Spinal cord (tissue), 10 donors: Measurements from ENCODE around the gene NPTN. TPM values are rescaled to one million over a fixed set of nuclear protein-coding genes. Genes with fewer than 3 reads are reported as not detected.

ENCODE experiments used
- DNase-seq, 6 donors: peaks; one replicate each; pipeline versions ENCODE4 v3.0.0 to v3.0.0-alpha.2; 2013 to 2015; ENCODE audit warnings: low spot score in 6 of 6, low read depth in 4 of 6
- H3K27ac ChIP-seq: one replicate; pipeline ENCODE4 v1.5.1; 2013; ENCODE audit warnings: low read depth, low read length, control low read depth
- H3K27me3 ChIP-seq: one replicate; pipeline ENCODE4 v1.6.1; 2013; ENCODE audit warnings: low read length; ENCODE audit not compliant: control insufficient read depth, insufficient read depth
- H3K36me3 ChIP-seq: one replicate; pipeline ENCODE4 v1.6.1; 2013; ENCODE audit warnings: low read length; ENCODE audit not compliant: control insufficient read depth, insufficient read depth
- H3K4me1 ChIP-seq: one replicate; pipeline ENCODE4 v1.6.1; 2013; ENCODE audit warnings: low read length; ENCODE audit not compliant: control insufficient read depth, insufficient read depth
- H3K4me3 ChIP-seq: one replicate; pipeline ENCODE4 v1.5.1; 2013; ENCODE audit warnings: low read depth, low read length, control low read depth
- H3K9me3 ChIP-seq: one replicate; pipeline ENCODE4 v1.6.1; 2013; ENCODE audit warnings: low read length; ENCODE audit not compliant: control insufficient read depth, insufficient read depth
- WGBS: methylation state at CpG from one replicate; pipeline ENCODE4 v1.1.5; 2013; ENCODE audit warnings: missing lambda C conversion rate; ENCODE audit not compliant: insufficient coverage; 5-methylcytosine and 5-hydroxymethylcytosine counted together
- polyA plus RNA-seq, 2 donors: library from polyadenylated mRNA; unstranded; fragments of 120-200 nt; gene quantifications; one replicate each; pipeline ENCODE4 v1.2.1, GENCODE V29; 2013; ENCODE audit not compliant: insufficient read length in 2 of 2
- total RNA-seq, 2 donors: library from RNA; depleted of rRNA in 1 of 2; stranded (reverse); fragments of 120-200 nt in 1 of 2; fragments of >200 nt in 1 of 2; gene quantifications; one replicate each; pipeline versions ENCODE4 v1.2.3 to v1.2.4, GENCODE V29; 2013 to 2014
- donor health status: healthy.

NPTN gene
- total and polyA plus RNA-seq, 4 donors: 138 to 235 (median 208) TPM

DNA sequence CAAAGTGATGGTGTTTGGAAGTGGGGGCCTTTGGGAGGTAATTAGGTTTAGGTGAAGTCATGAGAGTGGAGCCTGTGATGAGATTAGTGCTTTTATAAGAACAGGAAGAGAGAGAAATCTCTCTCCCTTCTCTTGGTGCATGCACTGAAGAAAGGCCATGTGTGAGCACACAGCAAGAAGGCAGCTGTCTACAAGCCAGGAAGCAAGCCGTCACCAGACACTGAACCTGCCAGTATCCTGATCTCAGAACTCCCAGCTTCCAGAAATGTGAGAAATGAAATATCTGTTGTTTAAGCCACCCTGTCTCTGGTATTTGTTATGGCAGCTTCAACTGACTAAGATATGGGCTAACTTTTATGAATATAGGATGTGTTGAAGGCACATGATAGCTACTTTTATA lies 117.7 kb downstream of the NPTN start:
- DNase-seq: peak in 1 of 6 donors; percentile 13
- no peaks in the 10 kb centered on the region for H3K4me1 ChIP-seq
- no peaks in the 10 kb centered on the region for H3K27me3 ChIP-seq
- no peaks in the 10 kb centered on the region for H3K36me3 ChIP-seq
- H3K27ac ChIP-seq: no peak overlapping the region
- no peak overlapping the region for H3K4me3 ChIP-seq
- H3K9me3 ChIP-seq: no peaks in the 10 kb centered on the region
- no CpG with 5 or more reads among the region's 1 CpG for WGBS

Other genes with a start within 250 kb of the NPTN start
- gene REC114, start 190.2 kb downstream of the NPTN start, total RNA-seq: not detected
- gene REC114, start 190.2 kb downstream of the NPTN start, polyA plus RNA-seq: not detected
- 10 to 100 TPM; 35.7 to 40.9 TPM for gene CD276, start 51.0 kb upstream of the NPTN start, total RNA-seq
- 100 to 1,000 TPM; 110 to 125 TPM for gene CD276, start 51.0 kb upstream of the NPTN start, polyA plus RNA-seq
- gene INSYN1, start 120.0 kb upstream of the NPTN start, total RNA-seq: 10 to 100 TPM; 24.2 to 26.1 TPM
- 100 to 1,000 TPM; 127 to 138 TPM for gene INSYN1, start 120.0 kb upstream of the NPTN start, polyA plus RNA-seq
- gene TBC1D21, start 240.2 kb upstream of the NPTN start, total RNA-seq: not detected
- gene TBC1D21, start 240.2 kb upstream of the NPTN start, polyA plus RNA-seq: not detected